Suprapubic skin (tissue), 4 donors: ENCODE measurements around the gene CHCHD5. TPM values are rescaled to one million over a fixed set of nuclear protein-coding genes. Genes with fewer than 3 reads are reported as not detected.

Experiments used
- DNase-seq, 2 donors: peaks; one replicate each; pipeline ENCODE4 v3.0.0-alpha.2; 2019; ENCODE audit warnings: low spot score in 2 of 2
- H3K27ac ChIP-seq: fragments of 200-600 bp; sonication (generic); one replicate; pipeline ENCODE4 v1.5.1; 2019
- H3K27me3 ChIP-seq: fragments of 200-600 bp; sonication (generic); one replicate; pipeline ENCODE4 v1.5.1; 2019
- H3K36me3 ChIP-seq: fragments of 200-600 bp; sonication (generic); one replicate; pipeline ENCODE4 v1.5.1; 2019
- H3K4me1 ChIP-seq: fragments of 200-600 bp; sonication (generic); one replicate; pipeline ENCODE4 v1.5.1; 2019
- H3K4me3 ChIP-seq: fragments of 200-600 bp; sonication (generic); one replicate; pipeline ENCODE4 v1.5.1; 2019; ENCODE audit warnings: mild to moderate bottlenecking
- H3K9me3 ChIP-seq: fragments of 200-600 bp; sonication (generic); one replicate; pipeline ENCODE4 v1.5.1; 2019
- CTCF ChIP-seq, 2 donors: fragments of 200-600 bp in 1 of 2; fragments of 450-650 bp in 1 of 2; sonication (generic) in 1 of 2; IDR thresholded peaks; one replicate each; pipeline ENCODE4 v1.5.1; 2016 to 2019; ENCODE audit warnings: antibody characterized with exemption in 2 of 2, mild to moderate bottlenecking in 1 of 2, moderate library complexity in 1 of 2
- EP300 ChIP-seq: sonication (generic); formaldehyde crosslinking; IDR thresholded peaks from one replicate; pipeline ENCODE4 v1.6.1; 2017; ENCODE audit warnings: antibody characterized with exemption
- POLR2A ChIP-seq, 2 donors: fragments of 450-650 bp; IDR thresholded peaks; one replicate each; pipeline ENCODE4 v1.6.1; 2017; ENCODE audit warnings: antibody characterized with exemption in 2 of 2, mild to moderate bottlenecking in 2 of 2, moderate library complexity in 2 of 2
- POLR2AphosphoS5 ChIP-seq, 3 donors: sonication (generic); formaldehyde crosslinking; IDR thresholded peaks; one replicate each; pipeline ENCODE4 v1.6.1; 2017; ENCODE audit warnings: antibody characterized with exemption in 3 of 3
- WGBS: methylation state at CpG from one replicate; pipeline ENCODE4 v1.1.5; 2018; 5-methylcytosine and 5-hydroxymethylcytosine counted together
- total RNA-seq, 4 donors: library from RNA; depleted of rRNA; stranded (reverse); fragments of >200 nt; gene quantifications; one replicate each; pipeline ENCODE4 v1.1.0, GENCODE V29; 2016

CHCHD5 gene
- total RNA-seq, 4 donors from 2014 or later = 11.7 to 23.2 (median 16.1) TPM

GRCh38 chr2:112602917-112603316, 18.5 kb downstream of the CHCHD5 start:
- Histone ChIP-seq H3K36me3 (no peaks in the 10 kb centered on the region), H3K9me3 (no peaks in the 10 kb centered on the region), H3K27ac (no peak overlapping the region), H3K4me1 (peaks cover 9% of the 10 kb centered on the region), H3K27me3 (no peaks in the 10 kb centered on the region), H3K4me3 (no peak overlapping the region)
- DNase-seq = no peak
- 83% methylated on average over 3 of the region's 3 CpGs for WGBS
- TF ChIP-seq EP300 (no peak), POLR2AphosphoS5 (IDR thresholded peaks at IDR 0.05) (no peak)

- TF ChIP-seq EP300 = no peak
- TF ChIP-seq POLR2A (IDR thresholded peaks at IDR 0.05) = no peak
- no peak for TF ChIP-seq CTCF (IDR thresholded peaks at IDR 0.05)
- peak in 1 of 2 donors; percentile 3 for DNase-seq
- H3K4me1 ChIP-seq = peaks cover 9% of the 10 kb centered on the region
- 89% methylated on average over 2 of the region's 2 CpGs for WGBS
- no peak overlapping the region for H3K4me3 ChIP-seq
- H3K9me3 ChIP-seq = no peaks in the 10 kb centered on the region
- no peak overlapping the region for H3K27ac ChIP-seq
- H3K27me3 ChIP-seq = no peaks in the 10 kb centered on the region
- no peaks in the 10 kb centered on the region for H3K36me3 ChIP-seq
These were observed 19.3 kb downstream of the CHCHD5 start for GRCh38 chr2:112603731-112604130.

GRCh38 chr2:112604952-112605351, 20.5 kb downstream of the CHCHD5 start:
- Histone ChIP-seq H3K27me3 (no peaks in the 10 kb centered on the region), H3K9me3 (no peaks in the 10 kb centered on the region), H3K4me3 (no peak overlapping the region), H3K36me3 (no peaks in the 10 kb centered on the region), H3K27ac (no peak overlapping the region), H3K4me1 (peaks cover 5% of the 10 kb centered on the region)
- DNase-seq = no peak
- WGBS = 74% methylated on average over 4 of the region's 4 CpGs
- no peak for TF ChIP-seq POLR2A (IDR thresholded peaks at IDR 0.05)
- TF ChIP-seq POLR2AphosphoS5 (IDR thresholded peaks at IDR 0.05) = no peak
- TF ChIP-seq CTCF (IDR thresholded peaks at IDR 0.05) = no peak
- no peak for TF ChIP-seq EP300

GRCh38 chr2:112605926-112606325, 21.5 kb downstream of the CHCHD5 start:
- no peak for DNase-seq
- Histone ChIP-seq H3K36me3 (no peaks in the 10 kb centered on the region), H3K9me3 (no peaks in the 10 kb centered on the region), H3K4me1 (no peaks in the 10 kb centered on the region), H3K27me3 (no peaks in the 10 kb centered on the region), H3K4me3 (no peak overlapping the region), H3K27ac (no peak overlapping the region)
- WGBS = 86% methylated on average over 5 of the region's 5 CpGs
- TF ChIP-seq EP300 (no peak), POLR2A (IDR thresholded peaks at IDR 0.05) (no peak), CTCF (IDR thresholded peaks at IDR 0.05) (no peak), POLR2AphosphoS5 (IDR thresholded peaks at IDR 0.05) (no peak)

- no peaks in the 10 kb centered on the region for H3K36me3 ChIP-seq
- DNase-seq = no peak
- H3K4me3 ChIP-seq = no peak overlapping the region
- no peaks in the 10 kb centered on the region for H3K4me1 ChIP-seq
- no peaks in the 10 kb centered on the region for H3K27me3 ChIP-seq
- TF ChIP-seq EP300 = no peak
- TF ChIP-seq CTCF (IDR thresholded peaks at IDR 0.05) = no peak
- TF ChIP-seq POLR2AphosphoS5 (IDR thresholded peaks at IDR 0.05) = no peak
- TF ChIP-seq POLR2A (IDR thresholded peaks at IDR 0.05) = no peak
- WGBS = 76% methylated on average over 4 of the region's 4 CpGs
- no peaks in the 10 kb centered on the region for H3K9me3 ChIP-seq
- no peak overlapping the region for H3K27ac ChIP-seq
These were observed 22.1 kb downstream of the CHCHD5 start for GRCh38 chr2:112606547-112606946.
